HepG2 (cell line): ENCODE data around the gene ANKRD40. TPM values are rescaled to one million over a fixed set of nuclear protein-coding genes. Genes with fewer than 3 reads are reported as not detected.

Experiments used
- ATF7 ChIP-seq, 2 experiments: fragments of 450-650 bp in 1 of 2; sonication (generic) in 1 of 2; formaldehyde crosslinking in 1 of 2; IDR thresholded peaks; 2 replicates each; pipeline versions ENCODE4 v1.4.0 to v1.6.1; 2016 to 2020; ENCODE audit warnings: antibody characterized with exemption in 1 of 2, mild to moderate bottlenecking in 1 of 2, missing genetic modification reagents in 1 of 2
- CBX2 ChIP-seq, 2 experiments: fragments of 200-600 bp in 1 of 2; sonication (generic); formaldehyde crosslinking in 1 of 2; IDR thresholded peaks; 2 replicates each; pipeline versions ENCODE4 v1.7.0 to v1.8.1; 2018 to 2022; ENCODE audit warnings: low read depth in 2 of 2, low read length in 1 of 2, mild to moderate bottlenecking in 1 of 2, missing genetic modification reagents in 1 of 2
- NCOA1 ChIP-seq: sonication (generic); formaldehyde crosslinking; IDR thresholded peaks from 2 replicates; pipeline ENCODE4 v1.9.0; 2021; ENCODE audit warnings: missing genetic modification reagents
- NR3C1 ChIP-seq: sonication (generic); formaldehyde crosslinking; IDR thresholded peaks from 2 replicates; pipeline ENCODE4 v1.4.0; 2020; ENCODE audit warnings: missing genetic modification reagents
- SIX1 ChIP-seq: sonication (generic); formaldehyde crosslinking; IDR thresholded peaks from 2 replicates; pipeline ENCODE4 v1.4.0; 2020; ENCODE audit warnings: missing genetic modification reagents, borderline replicate concordance
- XRCC5 ChIP-seq: fragments of 200-400 bp; formaldehyde crosslinking; optimal IDR thresholded peaks from 2 replicates; pipeline ENCODE3; 2017; ENCODE audit warnings: mild to moderate bottlenecking, low read length
- ZFP37 ChIP-seq: sonication (generic); formaldehyde crosslinking; IDR thresholded peaks from 2 replicates; pipeline ENCODE4 v1.4.0; 2020; ENCODE audit warnings: missing genetic modification reagents, borderline replicate concordance
- ZNF547 ChIP-seq: sonication (generic); formaldehyde crosslinking; IDR thresholded peaks from 2 replicates; pipeline ENCODE4 v1.5.1; 2020; ENCODE audit warnings: mild to moderate bottlenecking, missing genetic modification reagents
- ZNF792 ChIP-seq: IDR thresholded peaks from 2 replicates; pipeline ENCODE4 v1.6.1; 2016
- polyA plus RNA-seq, 8 experiments: library from polyadenylated mRNA; depleted of rRNA in 3 of 8; stranded (reverse) in 7 of 8; unstranded in 1 of 8; fragments of >200 nt; fragmentation: Illumina TruSeq in 4 of 8; extraction: Trizol in 4 of 8; gene quantifications; 2 replicates each; pipeline versions ENCODE4 v1.2.1 to v1.2.3, GENCODE V29; 2011 to 2016; ENCODE audit warnings: low read depth in 4 of 8, missing spikeins in 1 of 8, mixed read lengths in 1 of 8; ENCODE audit not compliant: insufficient read depth in 1 of 8
- total RNA-seq, 5 experiments: library from RNA; depleted of rRNA; stranded (reverse); fragments of >200 nt; fragmentation: Illumina TruSeq; extraction: Trizol; gene quantifications; 2 replicates each; pipeline ENCODE4 v1.2.3, GENCODE V29; 2016; ENCODE audit warnings: low read depth in 1 of 5
- TF ChIP-seq, protein P1 (sequence below): sonication (generic); formaldehyde crosslinking; IDR thresholded peaks from 2 replicates; pipeline ENCODE4 v1.5.1; 2020; ENCODE audit warnings: mild to moderate bottlenecking, missing genetic modification reagents
- TF ChIP-seq, protein P2 (sequence below): sonication (generic); formaldehyde crosslinking; IDR thresholded peaks from 2 replicates; pipeline ENCODE4 v1.5.0; 2020; ENCODE audit warnings: missing genetic modification reagents
- TF ChIP-seq, protein P3 (sequence below): sonication (generic); formaldehyde crosslinking; IDR thresholded peaks from 2 replicates; pipeline ENCODE4 v1.4.0; 2020; ENCODE audit warnings: mild to moderate bottlenecking, missing genetic modification reagents
- TF ChIP-seq, protein P4 (sequence below): IDR thresholded peaks from 2 replicates; pipeline ENCODE4 v1.6.1; 2012; ENCODE audit warnings: low read length, improper control_type of control experiment
- TF ChIP-seq, protein P5 (sequence below): sonication (generic); formaldehyde crosslinking; IDR thresholded peaks from 2 replicates; pipeline ENCODE4 v1.8.0; 2022; ENCODE audit warnings: mild to moderate bottlenecking, missing genetic modification reagents
- TF ChIP-seq, protein P6 (sequence below): sonication (generic); formaldehyde crosslinking; IDR thresholded peaks from 2 replicates; pipeline ENCODE4 v1.4.0; 2020; ENCODE audit warnings: mild to moderate bottlenecking, low read depth, missing genetic modification reagents
- TF ChIP-seq, protein P7 (sequence below): IDR thresholded peaks from 2 replicates; pipeline ENCODE4 v1.6.1; 2016; ENCODE audit warnings: low read depth, control low read depth

Gene ANKRD40
- total and polyA plus RNA-seq, 2 of the 13 experiments (the other 11 are each of a cell fraction or from before 2014, with no cell fraction given) = 35.0 to 46.4 TPM

DNA sequence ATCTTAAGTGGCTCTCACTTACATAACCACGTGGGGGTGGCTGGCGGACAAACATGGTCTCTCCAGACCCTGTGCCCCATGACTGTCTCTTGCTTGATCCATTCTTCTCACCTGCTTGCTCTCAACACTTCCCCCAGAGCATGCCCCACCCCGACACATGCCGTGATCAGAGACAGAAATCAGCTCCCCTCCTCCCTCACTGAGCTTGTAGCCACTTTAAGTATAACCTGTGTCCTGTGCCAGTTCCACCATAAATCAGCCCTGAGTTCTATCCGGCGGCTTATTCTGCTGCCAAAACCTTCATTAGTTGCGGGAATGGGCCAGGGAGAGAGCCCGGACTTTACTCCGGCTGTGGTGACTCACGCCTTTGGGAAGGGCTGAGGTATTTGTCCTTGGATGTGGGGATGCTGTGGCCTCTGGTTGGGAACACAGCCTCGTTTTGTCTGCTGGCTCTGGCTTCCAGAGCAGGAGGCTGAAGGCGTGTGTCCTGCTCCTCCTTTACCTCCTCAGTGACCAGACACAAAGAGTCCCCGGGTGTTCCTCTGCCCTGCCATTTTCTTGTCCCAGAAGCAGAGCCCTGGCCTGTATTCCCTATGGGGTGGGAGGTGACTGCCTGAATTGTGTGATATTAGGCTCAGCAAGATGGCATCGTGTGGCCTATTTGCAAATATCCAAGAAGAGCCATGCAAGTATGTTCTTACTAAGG lies 21.1 kb downstream of the ANKRD40 start (continued):
- TF ChIP-seq, protein P1, sequence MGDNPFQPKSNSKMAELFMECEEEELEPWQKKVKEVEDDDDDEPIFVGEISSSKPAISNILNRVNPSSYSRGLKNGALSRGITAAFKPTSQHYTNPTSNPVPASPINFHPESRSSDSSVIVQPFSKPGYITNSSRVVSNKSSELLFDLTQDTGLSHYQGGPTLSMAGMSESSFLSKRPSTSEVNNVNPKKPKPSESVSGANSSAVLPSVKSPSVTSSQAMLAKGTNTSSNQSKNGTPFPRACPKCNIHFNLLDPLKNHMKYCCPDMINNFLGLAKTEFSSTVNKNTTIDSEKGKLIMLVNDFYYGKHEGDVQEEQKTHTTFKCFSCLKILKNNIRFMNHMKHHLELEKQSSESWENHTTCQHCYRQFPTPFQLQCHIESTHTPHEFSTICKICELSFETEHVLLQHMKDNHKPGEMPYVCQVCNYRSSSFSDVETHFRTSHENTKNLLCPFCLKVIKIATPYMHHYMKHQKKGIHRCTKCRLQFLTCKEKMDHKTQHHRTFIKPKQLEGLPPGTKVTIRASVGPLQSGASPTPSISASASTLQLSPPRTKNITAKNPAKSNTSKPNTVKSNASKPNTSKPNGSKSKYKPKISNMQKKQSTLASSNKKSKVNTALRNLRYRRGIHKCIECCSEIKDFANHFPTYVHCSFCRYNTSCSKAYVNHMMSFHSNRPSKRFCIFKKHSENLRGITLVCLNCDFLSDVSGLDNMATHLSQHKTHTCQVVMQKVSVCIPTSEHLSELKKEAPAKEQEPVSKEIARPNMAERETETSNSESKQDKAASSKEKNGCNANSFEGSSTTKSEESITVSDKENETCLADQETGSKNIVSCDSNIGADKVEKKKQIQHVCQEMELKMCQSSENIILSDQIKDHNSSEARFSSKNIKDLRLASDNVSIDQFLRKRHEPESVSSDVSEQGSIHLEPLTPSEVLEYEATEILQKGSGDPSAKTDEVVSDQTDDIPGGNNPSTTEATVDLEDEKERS (CRISPR knock-in tag) = no peak; the same call in 1 of the 2 replicates
- TF ChIP-seq ATF7 (IDR thresholded peaks at IDR 0.05) = peak; percentile 41
- TF ChIP-seq ATF7 (CRISPR knock-in tag; IDR thresholded peaks at IDR 0.05) = peak; percentile 54
- no peak for TF ChIP-seq CBX2 (IDR thresholded peaks at IDR 0.05; ENCODE audit: low read depth, low read length)
- no peak for TF ChIP-seq CBX2 (CRISPR knock-in tag; IDR thresholded peaks at IDR 0.05; ENCODE audit: low read depth)
- TF ChIP-seq ZNF792 = peak; percentile 86
- peak; percentile 20; the same call in 1 of the 2 replicates for TF ChIP-seq ZNF547 (CRISPR knock-in tag)
- TF ChIP-seq, protein P2, sequence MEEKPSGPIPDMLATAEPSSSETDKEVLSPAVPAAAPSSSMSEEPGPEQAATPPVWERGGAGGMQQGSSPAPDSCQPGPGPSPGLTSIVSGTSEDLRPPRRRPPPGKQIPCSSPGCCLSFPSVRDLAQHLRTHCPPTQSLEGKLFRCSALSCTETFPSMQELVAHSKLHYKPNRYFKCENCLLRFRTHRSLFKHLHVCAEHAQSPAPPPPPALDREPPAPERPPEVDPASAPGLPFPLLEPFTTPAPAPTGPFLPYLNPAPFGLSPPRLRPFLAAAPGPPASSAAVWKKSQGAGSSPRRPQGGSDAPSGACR (CRISPR knock-in tag) = peak; percentile 84; the same call in 1 of the 2 replicates
- TF ChIP-seq, protein P3, sequence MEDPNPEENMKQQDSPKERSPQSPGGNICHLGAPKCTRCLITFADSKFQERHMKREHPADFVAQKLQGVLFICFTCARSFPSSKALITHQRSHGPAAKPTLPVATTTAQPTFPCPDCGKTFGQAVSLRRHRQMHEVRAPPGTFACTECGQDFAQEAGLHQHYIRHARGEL (CRISPR knock-in tag) = no peak
- TF ChIP-seq XRCC5 = no peak
- no peak for TF ChIP-seq NR3C1 (CRISPR knock-in tag)
- TF ChIP-seq, protein P4, sequence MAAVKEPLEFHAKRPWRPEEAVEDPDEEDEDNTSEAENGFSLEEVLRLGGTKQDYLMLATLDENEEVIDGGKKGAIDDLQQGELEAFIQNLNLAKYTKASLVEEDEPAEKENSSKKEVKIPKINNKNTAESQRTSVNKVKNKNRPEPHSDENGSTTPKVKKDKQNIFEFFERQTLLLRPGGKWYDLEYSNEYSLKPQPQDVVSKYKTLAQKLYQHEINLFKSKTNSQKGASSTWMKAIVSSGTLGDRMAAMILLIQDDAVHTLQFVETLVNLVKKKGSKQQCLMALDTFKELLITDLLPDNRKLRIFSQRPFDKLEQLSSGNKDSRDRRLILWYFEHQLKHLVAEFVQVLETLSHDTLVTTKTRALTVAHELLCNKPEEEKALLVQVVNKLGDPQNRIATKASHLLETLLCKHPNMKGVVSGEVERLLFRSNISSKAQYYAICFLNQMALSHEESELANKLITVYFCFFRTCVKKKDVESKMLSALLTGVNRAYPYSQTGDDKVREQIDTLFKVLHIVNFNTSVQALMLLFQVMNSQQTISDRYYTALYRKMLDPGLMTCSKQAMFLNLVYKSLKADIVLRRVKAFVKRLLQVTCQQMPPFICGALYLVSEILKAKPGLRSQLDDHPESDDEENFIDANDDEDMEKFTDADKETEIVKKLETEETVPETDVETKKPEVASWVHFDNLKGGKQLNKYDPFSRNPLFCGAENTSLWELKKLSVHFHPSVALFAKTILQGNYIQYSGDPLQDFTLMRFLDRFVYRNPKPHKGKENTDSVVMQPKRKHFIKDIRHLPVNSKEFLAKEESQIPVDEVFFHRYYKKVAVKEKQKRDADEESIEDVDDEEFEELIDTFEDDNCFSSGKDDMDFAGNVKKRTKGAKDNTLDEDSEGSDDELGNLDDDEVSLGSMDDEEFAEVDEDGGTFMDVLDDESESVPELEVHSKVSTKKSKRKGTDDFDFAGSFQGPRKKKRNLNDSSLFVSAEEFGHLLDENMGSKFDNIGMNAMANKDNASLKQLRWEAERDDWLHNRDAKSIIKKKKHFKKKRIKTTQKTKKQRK = no peak
- peak; percentile 77; the same call in 1 of the 2 replicates for TF ChIP-seq SIX1 (CRISPR knock-in tag)
- TF ChIP-seq ZFP37 (CRISPR knock-in tag) = peak; percentile 84; the same call in 1 of the 2 replicates
- TF ChIP-seq, protein P5, sequence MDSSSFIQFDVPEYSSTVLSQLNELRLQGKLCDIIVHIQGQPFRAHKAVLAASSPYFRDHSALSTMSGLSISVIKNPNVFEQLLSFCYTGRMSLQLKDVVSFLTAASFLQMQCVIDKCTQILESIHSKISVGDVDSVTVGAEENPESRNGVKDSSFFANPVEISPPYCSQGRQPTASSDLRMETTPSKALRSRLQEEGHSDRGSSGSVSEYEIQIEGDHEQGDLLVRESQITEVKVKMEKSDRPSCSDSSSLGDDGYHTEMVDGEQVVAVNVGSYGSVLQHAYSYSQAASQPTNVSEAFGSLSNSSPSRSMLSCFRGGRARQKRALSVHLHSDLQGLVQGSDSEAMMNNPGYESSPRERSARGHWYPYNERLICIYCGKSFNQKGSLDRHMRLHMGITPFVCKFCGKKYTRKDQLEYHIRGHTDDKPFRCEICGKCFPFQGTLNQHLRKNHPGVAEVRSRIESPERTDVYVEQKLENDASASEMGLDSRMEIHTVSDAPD (CRISPR knock-in tag) = peak; percentile 98
- TF ChIP-seq NCOA1 (CRISPR knock-in tag) = 0 out of 2 replicates have a peak, but pooled peaks have one; percentile 88
- TF ChIP-seq, protein P6, sequence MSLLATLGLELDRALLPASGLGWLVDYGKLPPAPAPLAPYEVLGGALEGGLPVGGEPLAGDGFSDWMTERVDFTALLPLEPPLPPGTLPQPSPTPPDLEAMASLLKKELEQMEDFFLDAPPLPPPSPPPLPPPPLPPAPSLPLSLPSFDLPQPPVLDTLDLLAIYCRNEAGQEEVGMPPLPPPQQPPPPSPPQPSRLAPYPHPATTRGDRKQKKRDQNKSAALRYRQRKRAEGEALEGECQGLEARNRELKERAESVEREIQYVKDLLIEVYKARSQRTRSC (CRISPR knock-in tag) = no peak
- TF ChIP-seq, protein P7, sequence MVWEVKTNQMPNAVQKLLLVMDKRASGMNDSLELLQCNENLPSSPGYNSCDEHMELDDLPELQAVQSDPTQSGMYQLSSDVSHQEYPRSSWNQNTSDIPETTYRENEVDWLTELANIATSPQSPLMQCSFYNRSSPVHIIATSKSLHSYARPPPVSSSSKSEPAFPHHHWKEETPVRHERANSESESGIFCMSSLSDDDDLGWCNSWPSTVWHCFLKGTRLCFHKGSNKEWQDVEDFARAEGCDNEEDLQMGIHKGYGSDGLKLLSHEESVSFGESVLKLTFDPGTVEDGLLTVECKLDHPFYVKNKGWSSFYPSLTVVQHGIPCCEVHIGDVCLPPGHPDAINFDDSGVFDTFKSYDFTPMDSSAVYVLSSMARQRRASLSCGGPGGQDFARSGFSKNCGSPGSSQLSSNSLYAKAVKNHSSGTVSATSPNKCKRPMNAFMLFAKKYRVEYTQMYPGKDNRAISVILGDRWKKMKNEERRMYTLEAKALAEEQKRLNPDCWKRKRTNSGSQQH (CRISPR knock-in tag) = no peak; the same call in 1 of the 2 replicates
